Hematopoietic multipotent progenitor cell treated with erythropoietin and hydrocortisone succinate and interleukin-3 and kit ligand, for 6 days (in vitro differentiated cells): ENCODE data around the gene PRSS1.

Experiments
- DNase-seq: peaks from one replicate; pipeline ENCODE4 v3.0.0-alpha.2; 2015

The PRSS1 gene

DNA sequence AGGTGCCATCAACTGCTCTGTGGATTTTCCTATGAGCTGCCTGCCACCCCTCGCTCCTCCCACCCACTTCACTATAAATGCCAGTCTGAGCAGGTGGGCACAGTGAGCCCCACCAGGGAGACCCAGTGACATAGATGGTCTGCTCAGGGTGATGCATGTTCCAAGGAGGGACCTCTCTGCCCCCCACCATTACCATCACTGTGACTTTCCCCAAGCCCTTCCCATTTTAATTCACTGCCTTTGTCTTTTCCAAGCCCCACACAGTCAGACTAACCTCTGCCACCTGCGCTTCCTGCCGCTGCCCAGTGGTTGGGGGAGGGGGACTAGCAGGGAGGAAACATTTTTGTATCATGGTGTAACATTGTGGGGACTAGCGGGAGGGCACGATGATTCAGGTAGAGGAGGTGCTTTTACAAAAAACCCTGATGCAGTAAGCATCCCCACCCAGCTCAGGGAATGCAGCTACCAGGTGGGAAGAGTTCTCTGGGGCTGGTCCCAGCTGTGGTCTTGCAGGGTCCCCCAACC is 46.1 kb downstream of the PRSS1 start:
- no peak for DNase-seq

- DNase-seq, result no peak
Observed at GRCh38 chr7:142796001-142796500, 46.8 kb downstream of the PRSS1 start.

DNA sequence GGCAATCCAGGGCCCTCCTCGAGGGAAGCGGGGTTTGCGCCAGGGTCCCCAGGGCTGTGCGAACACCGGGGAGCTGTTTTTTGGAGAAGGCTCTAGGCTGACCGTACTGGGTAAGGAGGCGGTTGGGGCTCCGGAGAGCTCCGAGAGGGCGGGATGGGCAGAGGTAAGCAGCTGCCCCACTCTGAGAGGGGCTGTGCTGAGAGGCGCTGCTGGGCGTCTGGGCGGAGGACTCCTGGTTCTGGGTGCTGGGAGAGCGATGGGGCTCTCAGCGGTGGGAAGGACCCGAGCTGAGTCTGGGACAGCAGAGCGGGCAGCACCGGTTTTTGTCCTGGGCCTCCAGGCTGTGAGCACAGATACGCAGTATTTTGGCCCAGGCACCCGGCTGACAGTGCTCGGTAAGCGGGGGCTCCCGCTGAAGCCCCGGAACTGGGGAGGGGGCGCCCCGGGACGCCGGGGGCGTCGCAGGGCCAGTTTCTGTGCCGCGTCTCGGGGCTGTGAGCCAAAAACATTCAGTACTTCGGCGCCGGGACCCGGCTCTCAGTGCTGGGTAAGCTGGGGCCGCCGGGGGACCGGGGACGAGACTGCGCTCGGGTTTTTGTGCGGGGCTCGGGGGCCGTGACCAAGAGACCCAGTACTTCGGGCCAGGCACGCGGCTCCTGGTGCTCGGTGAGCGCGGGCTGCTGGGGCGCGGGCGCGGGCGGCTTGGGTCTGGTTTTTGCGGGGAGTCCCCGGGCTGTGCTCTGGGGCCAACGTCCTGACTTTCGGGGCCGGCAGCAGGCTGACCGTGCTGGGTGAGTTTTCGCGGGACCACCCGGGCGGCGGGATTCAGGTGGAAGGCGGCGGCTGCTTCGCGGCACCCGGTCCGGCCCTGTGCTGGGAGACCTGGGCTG is 47.5 kb downstream of the PRSS1 start:
- peak; percentile 45 for DNase-seq

DNA sequence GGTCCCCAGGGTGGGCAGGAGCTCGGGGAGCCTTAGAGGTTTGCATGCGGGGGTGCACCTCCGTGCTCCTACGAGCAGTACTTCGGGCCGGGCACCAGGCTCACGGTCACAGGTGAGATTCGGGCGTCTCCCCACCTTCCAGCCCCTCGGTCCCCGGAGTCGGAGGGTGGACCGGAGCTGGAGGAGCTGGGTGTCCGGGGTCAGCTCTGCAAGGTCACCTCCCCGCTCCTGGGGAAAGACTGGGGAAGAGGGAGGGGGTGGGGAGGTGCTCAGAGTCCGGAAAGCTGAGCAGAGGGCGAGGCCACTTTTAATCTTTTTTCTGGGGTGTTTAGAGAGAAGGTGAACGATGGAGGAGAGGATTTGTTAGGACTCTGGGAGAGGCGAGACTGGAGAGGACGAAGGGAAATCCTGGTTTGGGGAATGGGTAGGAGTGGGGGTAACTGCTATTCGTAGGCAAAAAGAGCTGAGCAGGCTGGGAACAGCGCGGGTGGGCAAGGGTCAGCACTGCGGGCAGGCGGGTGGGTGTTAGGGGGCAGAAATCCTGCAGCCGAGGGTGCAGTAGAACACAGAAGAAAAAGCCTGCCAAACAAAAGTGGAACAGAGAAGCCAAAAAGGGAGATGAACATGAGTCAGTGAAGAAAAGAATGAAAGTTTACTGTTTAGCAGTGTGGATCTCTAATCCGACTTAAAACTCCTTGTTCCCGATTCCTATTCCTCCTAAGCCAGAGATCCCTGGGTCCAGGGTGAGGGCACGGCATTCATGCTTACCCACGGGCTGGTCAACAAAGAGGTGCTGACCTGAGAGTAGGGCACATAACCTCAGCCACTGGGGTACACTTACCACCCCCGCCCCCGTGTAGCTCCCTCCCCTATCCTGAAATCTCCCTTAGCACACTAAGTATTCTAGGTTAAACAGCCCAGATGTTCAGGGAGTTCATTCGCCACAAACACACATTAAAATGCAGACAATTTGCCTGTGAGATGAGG is 48.4 kb downstream of the PRSS1 start:
- no peak for DNase-seq

GRCh38 chr7:142798451-142799436 is 49.5 kb downstream of the PRSS1 start:
- no peak for DNase-seq

- no peak for DNase-seq
Observed at GRCh38 chr7:142799437-142799835, 50.2 kb downstream of the PRSS1 start.

DNA sequence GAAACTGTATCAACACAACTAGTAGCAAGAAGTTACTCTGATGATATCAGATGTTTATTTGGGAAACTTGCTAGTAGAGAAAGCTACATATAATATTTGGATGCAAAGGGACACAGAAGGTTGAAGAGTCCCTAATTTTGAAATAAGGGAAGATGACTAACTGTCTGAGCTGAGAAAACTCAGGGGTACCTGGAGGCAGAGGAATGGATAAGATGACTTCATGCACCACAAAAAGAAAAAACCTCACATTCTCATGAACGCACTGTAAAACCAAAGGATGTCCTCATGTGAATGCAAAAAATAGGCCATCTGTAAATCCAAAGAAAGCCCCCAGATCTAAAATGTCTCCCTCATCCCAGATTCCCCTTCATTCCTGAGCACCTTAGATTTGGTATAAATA is 50.8 kb downstream of the PRSS1 start:
- DNase-seq, result no peak

DNA sequence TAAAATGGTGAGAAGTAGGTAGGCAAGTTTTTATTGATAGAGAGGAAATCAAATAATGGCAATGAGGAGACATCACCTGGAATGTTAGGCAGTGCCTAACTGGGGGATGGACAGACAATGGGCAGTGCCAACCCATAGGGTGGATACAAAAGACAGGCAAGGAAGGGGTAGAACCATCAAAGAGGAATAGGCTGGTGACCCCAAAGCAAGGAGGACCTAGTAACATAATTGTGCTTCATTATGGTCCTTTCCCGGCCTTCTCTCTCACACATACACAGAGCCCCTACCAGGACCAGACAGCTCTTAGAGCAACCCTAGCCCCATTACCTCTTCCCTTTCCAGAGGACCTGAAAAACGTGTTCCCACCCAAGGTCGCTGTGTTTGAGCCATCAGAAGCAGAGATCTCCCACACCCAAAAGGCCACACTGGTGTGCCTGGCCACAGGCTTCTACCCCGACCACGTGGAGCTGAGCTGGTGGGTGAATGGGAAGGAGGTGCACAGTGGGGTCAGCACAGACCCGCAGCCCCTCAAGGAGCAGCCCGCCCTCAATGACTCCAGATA is 51.5 kb downstream of the PRSS1 start:
- DNase-seq, result no peak

DNA sequence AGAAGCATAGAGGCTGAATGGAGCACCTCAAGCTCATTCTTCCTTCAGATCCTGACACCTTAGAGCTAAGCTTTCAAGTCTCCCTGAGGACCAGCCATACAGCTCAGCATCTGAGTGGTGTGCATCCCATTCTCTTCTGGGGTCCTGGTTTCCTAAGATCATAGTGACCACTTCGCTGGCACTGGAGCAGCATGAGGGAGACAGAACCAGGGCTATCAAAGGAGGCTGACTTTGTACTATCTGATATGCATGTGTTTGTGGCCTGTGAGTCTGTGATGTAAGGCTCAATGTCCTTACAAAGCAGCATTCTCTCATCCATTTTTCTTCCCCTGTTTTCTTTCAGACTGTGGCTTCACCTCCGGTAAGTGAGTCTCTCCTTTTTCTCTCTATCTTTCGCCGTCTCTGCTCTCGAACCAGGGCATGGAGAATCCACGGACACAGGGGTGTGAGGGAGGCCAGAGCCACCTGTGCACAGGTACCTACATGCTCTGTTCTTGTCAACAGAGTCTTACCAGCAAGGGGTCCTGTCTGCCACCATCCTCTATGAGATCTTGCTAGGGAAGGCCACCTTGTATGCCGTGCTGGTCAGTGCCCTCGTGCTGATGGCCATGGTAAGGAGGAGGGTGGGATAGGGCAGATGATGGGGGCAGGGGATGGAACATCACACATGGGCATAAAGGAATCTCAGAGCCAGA is 52.5 kb downstream of the PRSS1 start:
- no peak for DNase-seq

- no peak for DNase-seq
Observed at GRCh38 chr7:142802301-142802700, 53.0 kb downstream of the PRSS1 start.
